Panc1 (cell line): ENCODE measurements around the gene HAX1. TPM values are rescaled to one million over a fixed set of nuclear protein-coding genes. Genes with fewer than 3 reads are reported as not detected.

Experiments
- ATAC-seq: fragments of 200-7000 bp; cut with Tn5 transposase; 2 replicates; pipeline ENCODE4 v1.9.1; 2020; ENCODE audit warnings: mild to moderate bottlenecking, moderate library complexity
- BruUV-seq: library from RNA; stranded (reverse); fragments of 400-500 nt; replicated peaks from 2 replicates; lab custom pipeline; 2021; lab: Mats Ljungman, UMichigan
- CTCF ChIA-PET: fragments of 300-600 bp; sonication (Branson Sonifier 250); formaldehyde crosslinking; loops from one replicate; lab custom pipeline; 2022; ENCODE audit warnings: antibody characterized with exemption; lab: Charles Lee
- POLR2A ChIA-PET: fragments of 300-600 bp; sonication (Branson Sonifier 250); formaldehyde crosslinking; loops from one replicate; lab custom pipeline; 2022; ENCODE audit warnings: antibody characterized with exemption; lab: Charles Lee
- DNase-seq: peaks from one replicate; pipeline ENCODE4 v3.0.0-alpha.2; 2010; ENCODE audit warnings: low read depth, low spot score
- H3K27ac ChIP-seq: 2 replicates; pipeline ENCODE4 v1.5.1; 2011; ENCODE audit warnings: mild to moderate bottlenecking, low read length, inconsistent platforms
- H3K27me3 ChIP-seq: fragments of 200-500 bp; sonication (Bioruptor generic); 2 replicates; pipeline ENCODE4 v1.6.0; 2014; ENCODE audit warnings: low read length, inconsistent platforms; ENCODE audit not compliant: control insufficient read depth, insufficient read depth
- H3K36me3 ChIP-seq: fragments of 200-500 bp; sonication (Bioruptor generic); 2 replicates; pipeline ENCODE4 v1.5.1; 2014; ENCODE audit warnings: inconsistent platforms, mild to moderate bottlenecking, low read length, moderate library complexity; ENCODE audit not compliant: control insufficient read depth, insufficient read depth
- H3K4me1 ChIP-seq: 2 replicates; pipeline ENCODE4 v1.5.1; 2011; ENCODE audit warnings: inconsistent platforms, mild to moderate bottlenecking, low read length, moderate library complexity; ENCODE audit not compliant: control insufficient read depth, insufficient read depth
- H3K4me3 ChIP-seq, 2 experiments: 2 replicates each; pipeline ENCODE4 v1.5.1; 2011 to 2012; ENCODE audit warnings: low read depth in 2 of 2, low read length in 2 of 2, mild to moderate bottlenecking in 2 of 2, inconsistent platforms in 1 of 2, moderate library complexity in 1 of 2
- H3K9me3 ChIP-seq: fragments of 200-500 bp; sonication (Bioruptor generic); 2 replicates; pipeline ENCODE4 v1.5.1; 2014; ENCODE audit warnings: low read depth, mild to moderate bottlenecking, inconsistent platforms, low read length, moderate library complexity; ENCODE audit not compliant: control insufficient read depth, insufficient read depth
- CTCF ChIP-seq: fragments of 450-650 bp; IDR thresholded peaks from 2 replicates; pipeline ENCODE4 v1.5.1; 2017; ENCODE audit warnings: mild to moderate bottlenecking
- POLR2AphosphoS5 ChIP-seq: IDR thresholded peaks from 2 replicates; pipeline ENCODE4 v1.6.1; 2012; ENCODE audit warnings: mild to moderate bottlenecking, low read depth, low read length, moderate library complexity
- REST ChIP-seq, 2 experiments: IDR thresholded peaks; 2 replicates each; pipeline ENCODE4 v1.6.1; 2011 to 2012; ENCODE audit warnings: low read depth in 2 of 2, control low read depth in 1 of 2, low read length in 1 of 2, mild to moderate bottlenecking in 1 of 2, moderate library complexity in 1 of 2; ENCODE audit not compliant: insufficient read depth in 1 of 2
- SIN3A ChIP-seq: IDR thresholded peaks from 2 replicates; pipeline ENCODE4 v1.6.1; 2012; ENCODE audit warnings: low read depth, mild to moderate bottlenecking, low read length, moderate library complexity, borderline replicate concordance; ENCODE audit not compliant: insufficient read depth
- TCF7L2 ChIP-seq: IDR thresholded peaks from 2 replicates; pipeline ENCODE4 v1.6.1; 2011; ENCODE audit warnings: mild to moderate bottlenecking, low read depth, low read length, inconsistent platforms
- in situ Hi-C: cut with HindIII; loops from 2 replicates; pipeline ENCODE4 v1.10.0; 2016; ENCODE audit warnings: low sequenced_read_pairs, low pct_unique_long_range_greater_than_20kb
- intact Hi-C: fragments of 100-400 bp; cut with micrococcal nuclease; formaldehyde crosslinking; loops from one replicate; pipeline ENCODE4 v1.10.0; 2022; ENCODE audit not compliant: unreplicated experiment
- total RNA-seq: library from RNA; stranded (reverse); gene quantifications from one replicate; pipeline ENCODE4 v1.2.1, GENCODE V29; 2021; ENCODE audit not compliant: unreplicated experiment

HAX1 gene
- total RNA-seq, 1 experiment from 2014 or later: 110 TPM

GRCh38 chr1:154290921-154291320 is 18.5 kb downstream of the HAX1 start:
- intact Hi-C loops: no loop called here
- H3K27me3 ChIP-seq: no peaks in the 10 kb centered on the region
- no peaks in the 10 kb centered on the region for H3K4me1 ChIP-seq
- ATAC-seq (no peak), DNase-seq (no peak)
- TF ChIP-seq SIN3A: no peak
- TF ChIP-seq CTCF: no peak
- TF ChIP-seq POLR2AphosphoS5: no peak
- no peak for TF ChIP-seq TCF7L2
- TF ChIP-seq REST (IDR thresholded peaks at IDR 0.05; ENCODE audit: insufficient read depth in 1 of 2, low read depth in 2 of 2, low read length in 1 of 2): no peak
- H3K4me3 ChIP-seq: no peak overlapping the region
- no peaks in the 10 kb centered on the region for H3K36me3 ChIP-seq
- H3K9me3 ChIP-seq: 0 out of 2 replicates have a peak, but pooled peaks cover 7% of the 10 kb centered on the region
- POLR2A ChIA-PET: no interaction called here
- in situ Hi-C loops: no loop called here
- no TSS peak for BruUV-seq
- CTCF ChIA-PET: no interaction called here
- no peak overlapping the region for H3K27ac ChIP-seq

GRCh38 chr1:154295408-154296235 is 23.2 kb downstream of the HAX1 start:
- no peaks in the 10 kb centered on the region for H3K4me1 ChIP-seq
- ATAC-seq (no peak), DNase-seq (no peak)
- no peak for TF ChIP-seq TCF7L2
- no peak for TF ChIP-seq CTCF
- no peak for TF ChIP-seq POLR2AphosphoS5
- no peak for TF ChIP-seq SIN3A
- TF ChIP-seq REST (IDR thresholded peaks at IDR 0.05; ENCODE audit: insufficient read depth in 1 of 2, low read depth in 2 of 2, low read length in 1 of 2): no peak
- in situ Hi-C loops: no loop called here
- no peak overlapping the region for H3K27ac ChIP-seq
- POLR2A ChIA-PET: no interaction called here
- CTCF ChIA-PET: no interaction called here
- no peaks in the 10 kb centered on the region for H3K36me3 ChIP-seq
- 0 out of 2 replicates have a peak, but pooled peaks cover 7% of the 10 kb centered on the region for H3K9me3 ChIP-seq
- intact Hi-C loops: no loop called here
- H3K27me3 ChIP-seq: no peaks in the 10 kb centered on the region
- H3K4me3 ChIP-seq: no peak overlapping the region
- no TSS peak for BruUV-seq
